ENCODE data around the gene UBL7.

Gene UBL7

GRCh38 chr15:74406517-74406916, 54.4 kb downstream of the UBL7 start:
- no peak for TF ChIP-seq CTCF (IDR thresholded peaks at IDR 0.05; ENCODE audit: low read depth, low read length, missing control alignments)
- no peak overlapping the region for H3K4me3 ChIP-seq (replicated peaks; ENCODE audit: low read depth, low read length)

DNA sequence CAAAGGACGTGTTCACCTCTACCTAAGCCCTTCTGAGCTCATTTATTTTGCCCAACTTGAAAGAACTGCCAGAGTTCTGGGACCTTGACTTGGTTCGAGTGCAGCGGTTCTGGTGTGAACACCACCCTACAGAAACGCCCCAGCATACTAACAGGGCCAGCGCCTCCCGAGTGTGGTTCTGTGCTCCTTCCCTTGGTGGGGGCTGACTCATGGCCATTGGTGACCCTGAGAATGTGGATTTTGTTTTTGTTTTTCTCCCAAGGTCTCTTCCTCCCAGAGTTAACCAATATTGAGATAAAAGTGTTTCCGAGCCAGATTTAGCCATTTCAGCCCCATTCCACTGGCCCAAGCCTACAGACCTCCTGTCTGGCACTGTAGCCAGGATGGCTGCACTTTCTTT, 55.1 kb downstream of the UBL7 start:
- H3K4me3 ChIP-seq (replicated peaks; ENCODE audit: low read depth, low read length), result no peak overlapping the region
- no peak for TF ChIP-seq CTCF (IDR thresholded peaks at IDR 0.05; ENCODE audit: low read depth, low read length, missing control alignments)
- DNase-seq (ENCODE audit: extremely low read depth, low read depth), result no peak

More at GRCh38 chr15:74406517-74406916, 54.4 kb downstream of the UBL7 start:
- DNase-seq (ENCODE audit: extremely low read depth, low read depth), result no peak

- no peak for DNase-seq (ENCODE audit: extremely low read depth, low read depth)
- no peak overlapping the region for H3K4me3 ChIP-seq (replicated peaks; ENCODE audit: low read depth, low read length)
- TF ChIP-seq CTCF (IDR thresholded peaks at IDR 0.05; ENCODE audit: low read depth, low read length, missing control alignments), result no peak
Measured at GRCh38 chr15:74403991-74404563, 56.9 kb downstream of the UBL7 start.

- no peak for TF ChIP-seq CTCF (IDR thresholded peaks at IDR 0.05; ENCODE audit: low read depth, low read length, missing control alignments)
- no peak for DNase-seq (ENCODE audit: extremely low read depth, low read depth)
- H3K4me3 ChIP-seq (replicated peaks; ENCODE audit: low read depth, low read length), result no peak overlapping the region
Measured at GRCh38 chr15:74403588-74403919, 57.4 kb downstream of the UBL7 start.

DNA sequence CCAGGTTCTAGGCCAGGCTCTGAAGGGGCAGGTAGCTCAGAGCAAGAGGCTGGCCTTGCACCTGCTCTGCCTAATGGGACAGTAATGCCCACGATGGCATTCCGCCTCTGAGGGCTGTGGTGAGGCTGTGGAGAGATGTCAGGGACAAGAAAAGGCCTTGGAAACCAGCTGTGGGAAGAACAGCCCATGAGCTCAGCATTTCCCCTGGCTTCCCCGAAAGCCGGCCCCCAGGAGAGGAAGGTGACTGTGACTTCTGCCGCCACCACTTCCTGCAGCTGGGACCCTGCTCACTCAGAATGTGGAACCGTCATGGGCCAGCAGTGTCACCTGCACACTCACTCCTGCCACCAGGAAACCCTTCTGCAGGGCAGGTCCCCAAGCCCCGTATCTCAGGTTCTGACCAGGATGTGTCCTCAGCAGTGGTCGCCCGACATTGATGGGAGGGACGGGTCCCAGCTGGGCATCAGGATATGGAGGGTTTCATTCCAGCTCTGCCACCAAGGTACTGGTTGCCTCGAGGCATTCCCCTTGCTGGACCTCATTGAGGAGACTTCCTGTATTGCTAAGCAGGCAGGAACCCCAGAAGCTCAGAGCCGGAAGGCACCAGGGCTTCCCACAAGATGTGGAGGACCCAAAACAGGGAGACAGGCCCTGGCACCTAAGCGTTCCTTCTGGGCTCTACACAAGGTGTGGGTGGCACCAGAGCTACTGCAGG, 57.9 kb downstream of the UBL7 start:
- no peak overlapping the region for H3K4me3 ChIP-seq (replicated peaks; ENCODE audit: low read depth, low read length)
- TF ChIP-seq CTCF (IDR thresholded peaks at IDR 0.05; ENCODE audit: low read depth, low read length, missing control alignments), result no peak
- no peak for DNase-seq (ENCODE audit: extremely low read depth, low read depth)

DNA sequence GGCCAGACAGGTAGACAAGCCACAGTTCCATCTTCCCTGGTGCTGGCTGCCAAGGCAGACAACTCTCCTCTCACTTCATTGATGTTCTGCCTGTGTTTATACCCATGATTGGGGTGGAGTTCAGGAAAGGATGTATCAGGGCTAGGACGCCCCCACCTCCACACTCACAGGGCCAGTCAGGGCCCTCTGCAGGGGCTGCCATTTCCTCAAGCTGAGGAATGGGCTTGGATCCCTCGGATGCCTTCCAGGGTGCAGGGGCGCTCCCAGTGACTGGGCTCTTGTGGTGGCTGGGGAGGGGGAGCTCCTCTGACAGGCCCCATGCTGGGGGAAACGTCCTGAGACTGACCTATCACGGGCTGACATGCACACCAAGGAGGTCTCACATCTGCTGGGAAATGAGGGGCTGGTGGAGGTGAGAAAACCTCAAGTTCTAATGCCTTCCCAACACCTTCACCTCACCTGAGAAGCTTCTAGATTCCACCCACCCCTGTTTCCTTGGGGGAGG, 58.6 kb downstream of the UBL7 start:
- no peak for DNase-seq (ENCODE audit: extremely low read depth, low read depth)
- H3K4me3 ChIP-seq (replicated peaks; ENCODE audit: low read depth, low read length), result no peak overlapping the region
- TF ChIP-seq CTCF (IDR thresholded peaks at IDR 0.05; ENCODE audit: low read depth, low read length, missing control alignments), result no peak

Data from HFF-Myc (cell line).